Measurements from ENCODE around the gene CD55.

DNA sequence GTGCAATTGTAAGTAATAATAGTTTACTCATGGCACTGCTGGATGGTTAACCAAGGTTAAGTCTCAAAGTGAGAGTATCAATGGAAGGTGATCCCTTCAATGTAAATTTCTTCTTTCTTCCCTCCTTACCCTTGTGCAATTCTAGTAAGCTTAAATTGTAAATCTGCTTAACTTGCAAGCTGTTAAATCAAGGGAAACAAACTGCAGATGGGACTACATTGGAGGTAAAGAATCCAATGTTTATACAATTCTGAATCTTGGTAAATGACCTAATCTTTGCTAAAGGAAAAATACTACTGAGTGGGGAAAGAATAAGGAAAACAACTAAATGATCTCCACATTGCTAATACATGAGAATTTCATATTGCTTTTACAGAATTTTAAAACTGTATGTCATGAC lies 6.7 kb upstream of the CD55 start:
- TF ChIP-seq, protein P1, sequence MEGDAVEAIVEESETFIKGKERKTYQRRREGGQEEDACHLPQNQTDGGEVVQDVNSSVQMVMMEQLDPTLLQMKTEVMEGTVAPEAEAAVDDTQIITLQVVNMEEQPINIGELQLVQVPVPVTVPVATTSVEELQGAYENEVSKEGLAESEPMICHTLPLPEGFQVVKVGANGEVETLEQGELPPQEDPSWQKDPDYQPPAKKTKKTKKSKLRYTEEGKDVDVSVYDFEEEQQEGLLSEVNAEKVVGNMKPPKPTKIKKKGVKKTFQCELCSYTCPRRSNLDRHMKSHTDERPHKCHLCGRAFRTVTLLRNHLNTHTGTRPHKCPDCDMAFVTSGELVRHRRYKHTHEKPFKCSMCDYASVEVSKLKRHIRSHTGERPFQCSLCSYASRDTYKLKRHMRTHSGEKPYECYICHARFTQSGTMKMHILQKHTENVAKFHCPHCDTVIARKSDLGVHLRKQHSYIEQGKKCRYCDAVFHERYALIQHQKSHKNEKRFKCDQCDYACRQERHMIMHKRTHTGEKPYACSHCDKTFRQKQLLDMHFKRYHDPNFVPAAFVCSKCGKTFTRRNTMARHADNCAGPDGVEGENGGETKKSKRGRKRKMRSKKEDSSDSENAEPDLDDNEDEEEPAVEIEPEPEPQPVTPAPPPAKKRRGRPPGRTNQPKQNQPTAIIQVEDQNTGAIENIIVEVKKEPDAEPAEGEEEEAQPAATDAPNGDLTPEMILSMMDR (IDR thresholded peaks at IDR 0.05): no peak
- no peak for TF ChIP-seq ZFX (IDR thresholded peaks at IDR 0.05; ENCODE audit: borderline replicate concordance)
